GM21367 (cell line): Measurements from ENCODE around the gene BEX3.
"Not testable (repeated sequence)": the region's sequence is repeated elsewhere in the genome, so short reads cannot be mapped to it uniquely, and the experiment has no call there.

ENCODE experiments used
- ATAC-seq: cut with Tn5 transposase; IDR thresholded peaks from one replicate; pipeline ENCODE4 v1.9.1; 2021; ENCODE audit not compliant: unreplicated experiment

BEX3 gene

DNA sequence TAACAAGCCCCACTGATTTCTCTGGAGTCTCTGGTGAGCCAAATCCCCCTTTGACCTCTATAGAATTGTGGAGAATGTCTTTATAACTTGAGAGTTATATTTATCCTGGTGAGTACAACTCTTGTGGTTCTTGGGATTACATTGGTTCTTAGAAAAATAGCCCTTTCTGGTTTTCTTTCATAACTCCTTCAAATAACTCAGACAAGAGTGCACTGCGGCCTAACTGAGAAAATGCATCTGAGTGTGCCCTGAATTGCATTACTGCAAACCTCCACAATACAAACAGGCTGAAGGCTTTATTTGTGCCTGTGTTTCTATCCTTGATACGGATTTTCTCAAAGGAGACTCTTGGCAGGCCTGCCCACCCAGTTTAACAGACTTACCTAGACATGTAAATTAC is 2.7 kb downstream of the BEX3 start:
- no peak for ATAC-seq

DNA sequence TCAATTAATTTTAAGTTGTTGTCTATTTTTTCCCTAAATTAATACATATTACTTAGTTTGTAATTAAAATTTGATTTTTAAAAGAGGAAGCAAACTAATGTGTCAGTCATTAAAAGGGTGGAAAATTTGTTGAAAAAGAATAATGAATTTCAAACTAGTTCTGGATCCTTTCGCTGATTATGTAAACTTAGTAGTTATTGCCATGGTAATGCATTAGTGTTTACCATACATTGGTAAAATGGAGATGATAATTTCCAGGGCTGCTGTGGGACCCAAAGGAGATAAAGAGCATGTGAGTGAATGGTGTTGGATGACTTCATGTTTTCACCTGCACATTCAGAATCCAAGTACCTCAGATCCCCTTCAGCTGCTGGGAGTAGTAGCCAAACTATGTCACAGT is 6.5 kb downstream of the BEX3 start:
- ATAC-seq: no peak

GRCh38 chrX:103384672-103385071 is 8.3 kb downstream of the BEX3 start:
- no peak for ATAC-seq

GRCh38 chrX:103385283-103385830 is 9.0 kb downstream of the BEX3 start:
- ATAC-seq: not testable (repeated sequence)

- no peak for ATAC-seq
Observed at GRCh38 chrX:103386332-103386731, 10.0 kb downstream of the BEX3 start.

DNA sequence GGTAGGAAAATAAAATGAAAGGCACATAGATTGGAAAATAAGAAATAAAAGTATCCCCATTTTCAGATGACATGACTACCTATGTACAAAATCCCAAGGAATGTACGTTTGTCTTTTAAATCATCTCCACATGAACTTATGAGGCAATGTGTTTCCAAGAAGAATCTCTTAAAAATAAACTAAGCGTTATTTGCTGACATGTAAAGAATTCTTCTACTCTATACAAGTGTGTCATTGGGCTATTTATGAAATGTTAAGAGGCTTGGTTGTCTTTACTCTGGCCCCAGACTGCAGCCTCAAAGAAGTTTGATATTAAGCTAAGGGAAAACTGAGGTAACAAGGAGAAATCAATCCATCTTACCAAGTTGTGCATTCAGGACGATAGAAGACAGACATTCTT is 17.1 kb downstream of the BEX3 start:
- no peak for ATAC-seq

GRCh38 chrX:103396186-103396585 is 19.8 kb downstream of the BEX3 start:
- ATAC-seq: no peak

- ATAC-seq: no peak
Observed at GRCh38 chrX:103396660-103397059, 20.3 kb downstream of the BEX3 start.

- ATAC-seq: no peak
Observed at GRCh38 chrX:103397707-103398106, 21.4 kb downstream of the BEX3 start.

- no peak for ATAC-seq
Observed at GRCh38 chrX:103398421-103398864, 22.1 kb downstream of the BEX3 start.

DNA sequence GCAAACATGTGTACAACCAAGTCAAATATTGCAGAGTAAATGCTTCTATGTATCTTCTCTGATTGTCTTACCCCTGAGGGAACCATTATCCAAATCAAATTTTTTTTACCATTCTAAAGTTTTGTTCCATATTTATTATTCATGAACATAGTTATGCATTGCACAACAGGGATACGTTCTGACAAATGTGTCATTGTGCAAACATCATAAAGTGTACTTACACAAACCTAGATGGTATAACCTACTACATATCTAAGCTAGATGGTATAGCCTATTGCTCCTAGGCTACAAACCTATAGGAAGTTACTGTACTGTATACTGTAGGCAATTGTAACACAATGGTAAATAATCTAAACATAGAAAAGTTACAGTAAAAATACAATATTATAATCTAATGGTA is 23.4 kb downstream of the BEX3 start:
- ATAC-seq: no peak

GRCh38 chrX:103400931-103401330 is 24.6 kb downstream of the BEX3 start:
- ATAC-seq: no peak

DNA sequence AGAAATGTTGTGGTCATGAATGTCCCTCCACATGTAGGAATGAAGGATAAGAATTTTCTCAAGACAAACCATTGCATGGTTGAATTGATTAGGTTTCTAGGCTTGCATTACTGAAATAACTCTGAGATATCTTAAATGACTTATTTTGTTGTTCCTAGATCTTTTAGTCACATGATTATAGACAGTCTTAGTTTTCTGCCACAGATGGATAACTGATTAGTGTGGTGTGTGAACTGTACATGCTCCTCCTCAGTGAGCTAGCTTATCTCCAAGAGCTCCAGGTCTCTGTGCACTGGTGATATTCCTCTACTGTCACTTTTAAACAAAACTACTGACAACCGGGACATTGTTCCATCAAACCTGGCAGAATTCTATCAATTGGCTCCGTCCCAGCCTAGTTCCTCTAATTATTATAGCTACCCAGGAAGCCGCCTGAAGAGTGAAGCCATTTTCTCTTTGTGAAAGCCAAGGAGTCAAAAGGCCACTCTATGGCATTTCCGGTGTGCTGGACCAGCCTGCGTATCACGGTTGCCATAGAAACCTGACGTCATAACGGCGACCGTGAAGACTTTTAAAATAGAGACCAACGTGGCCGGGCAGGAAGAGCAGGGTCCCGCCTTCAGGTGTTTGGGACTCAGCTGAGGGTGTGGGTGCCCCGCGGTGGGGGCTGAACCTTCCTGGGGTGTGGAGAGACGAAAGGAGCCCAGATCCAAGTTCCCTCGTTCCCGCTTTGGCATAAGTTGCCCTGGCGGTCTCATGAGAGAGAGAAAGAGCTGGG is 28.1 kb downstream of the BEX3 start:
- peak; percentile 98 for ATAC-seq

DNA sequence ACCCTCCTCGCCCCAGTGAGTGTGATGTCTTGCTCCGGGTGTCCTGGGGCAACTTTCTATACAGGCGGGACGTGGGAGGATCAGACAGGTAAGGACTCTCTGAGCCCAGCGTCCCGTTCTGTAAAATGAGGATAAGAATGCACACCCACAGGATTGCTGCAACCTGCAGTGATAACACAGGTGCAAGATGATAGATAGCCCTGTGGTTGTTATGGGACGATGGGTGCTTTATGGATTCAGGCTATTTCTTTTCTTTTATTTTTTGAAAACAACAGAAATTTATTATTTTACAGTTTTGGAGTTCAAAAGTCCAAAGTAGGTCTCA is 28.6 kb downstream of the BEX3 start:
- ATAC-seq: no peak

- no peak for ATAC-seq
Observed at GRCh38 chrX:103406256-103406655, 29.9 kb downstream of the BEX3 start.

- no peak for ATAC-seq
Observed at GRCh38 chrX:103407776-103408175, 31.4 kb downstream of the BEX3 start.

GRCh38 chrX:103411721-103412120 is 35.4 kb downstream of the BEX3 start:
- not testable (repeated sequence) for ATAC-seq

- ATAC-seq: no peak
Observed at GRCh38 chrX:103413705-103414387, 37.5 kb downstream of the BEX3 start.

- no peak for ATAC-seq
Observed at GRCh38 chrX:103414561-103414960, 38.2 kb downstream of the BEX3 start.

DNA sequence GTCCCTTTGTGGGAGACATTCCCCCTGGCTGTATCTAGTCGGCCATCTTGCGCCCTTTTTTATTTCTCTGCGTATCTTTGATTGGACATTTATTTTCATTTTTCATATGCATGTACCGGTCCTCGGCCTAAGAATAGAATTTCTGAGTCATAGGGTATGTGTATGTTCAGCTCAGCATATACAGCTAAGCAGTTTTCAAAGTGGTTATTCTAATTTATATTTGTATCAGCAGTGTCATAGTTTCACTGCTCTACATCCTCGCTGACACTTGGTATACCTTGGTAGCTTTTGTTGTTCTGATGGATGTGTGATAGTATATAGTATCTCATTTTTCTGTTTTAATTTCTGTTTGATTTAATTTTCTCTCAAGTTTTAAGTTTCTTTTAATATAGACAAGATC is 38.7 kb downstream of the BEX3 start:
- ATAC-seq: no peak

GRCh38 chrX:103415528-103415927 is 39.2 kb downstream of the BEX3 start:
- no peak for ATAC-seq

DNA sequence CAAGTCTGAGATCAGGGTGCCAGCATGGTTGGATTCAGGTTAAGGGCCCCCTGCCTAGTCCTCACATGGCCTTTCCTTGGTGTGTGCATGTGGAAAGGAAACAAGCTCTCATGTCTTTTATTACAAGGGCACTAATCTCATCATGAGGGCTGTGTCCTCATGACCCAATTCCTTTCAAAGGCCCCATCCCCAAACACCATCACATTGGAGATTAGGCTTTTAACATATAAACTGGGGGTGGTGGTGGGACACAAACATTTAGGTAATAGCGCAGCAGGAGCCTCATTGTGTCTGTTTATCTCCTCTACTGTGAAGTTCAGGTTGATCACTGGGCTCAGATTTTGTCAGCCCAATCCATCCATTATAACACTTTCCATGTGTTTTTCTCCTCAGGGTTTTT is 41.0 kb downstream of the BEX3 start:
- ATAC-seq: no peak
